HTERT RPE-1 (cell line): ENCODE results near the gene GPI.
"Not testable (repeated sequence)": the region's sequence is repeated elsewhere in the genome, so short reads cannot be mapped to it uniquely, and the experiment has no call there.

Experiments
- in situ Hi-C: fragments of 300-500 bp; cut with MboI; formaldehyde crosslinking; loops from 4 replicates; pipeline ENCODE4 v1.14.3; 2020; ENCODE audit warnings: low sequenced_read_pairs

GPI gene

GRCh38 chr19:34364830-34365462 lies at the start of gene GPI:
Gene GPI, plus strand, starts transcription at chr19:34365196. Its CDS starts 71 bp downstream, at chr19:34365267.
- in situ Hi-C loops: no loop called here

DNA sequence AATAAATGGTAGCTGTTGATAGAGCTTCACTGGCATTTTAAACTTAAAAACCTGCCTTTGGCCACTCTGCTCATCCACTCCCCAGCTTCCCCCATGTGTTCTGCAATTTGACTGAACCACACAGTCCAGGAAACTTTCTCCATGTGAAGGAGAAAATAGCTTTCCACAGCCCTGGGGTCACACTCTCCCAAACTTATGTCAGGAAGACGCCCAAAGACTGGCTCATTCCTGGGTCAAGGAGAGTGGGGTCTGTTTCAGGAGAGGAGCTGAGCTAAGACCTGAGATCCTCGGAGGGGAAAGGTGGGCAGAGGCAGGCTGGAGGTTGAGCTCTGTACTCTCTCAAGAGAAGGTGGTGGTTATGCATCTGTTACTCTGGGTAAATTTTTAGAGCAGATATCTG lies 48.7 kb upstream of the GPI start:
- in situ Hi-C loops: no loop called here

DNA sequence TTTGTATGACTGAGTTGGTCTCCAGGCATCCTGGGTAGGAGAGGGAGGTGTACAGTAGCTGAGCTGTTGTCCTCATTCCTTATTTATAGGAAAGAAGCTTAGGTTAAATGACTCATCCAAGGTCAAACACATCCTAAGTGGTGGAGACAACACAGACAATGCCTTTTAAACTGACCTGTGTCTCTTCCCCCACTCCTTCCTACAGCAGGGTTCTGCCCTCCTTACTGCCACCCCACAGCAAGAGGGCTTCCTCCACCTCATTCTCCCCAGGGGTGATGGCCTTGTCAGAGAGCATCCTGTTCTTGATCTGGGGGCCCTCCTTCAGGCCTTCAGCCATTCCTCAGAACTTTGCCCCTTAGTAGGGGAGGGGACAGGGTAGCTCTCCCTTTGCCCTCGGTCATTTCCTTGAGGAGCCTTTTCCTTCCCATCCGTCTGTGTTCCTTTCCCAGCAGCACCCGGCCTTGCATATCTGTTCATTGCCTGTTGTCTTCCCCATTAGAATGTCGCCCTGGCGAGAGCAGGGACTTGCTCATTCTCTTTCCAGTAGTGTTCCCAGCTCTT lies 48.2 kb upstream of the GPI start:
- in situ Hi-C loops: no loop called here

- in situ Hi-C loops: no loop called here
These were observed 47.6 kb upstream of the GPI start for GRCh38 chr19:34317311-34317927.

DNA sequence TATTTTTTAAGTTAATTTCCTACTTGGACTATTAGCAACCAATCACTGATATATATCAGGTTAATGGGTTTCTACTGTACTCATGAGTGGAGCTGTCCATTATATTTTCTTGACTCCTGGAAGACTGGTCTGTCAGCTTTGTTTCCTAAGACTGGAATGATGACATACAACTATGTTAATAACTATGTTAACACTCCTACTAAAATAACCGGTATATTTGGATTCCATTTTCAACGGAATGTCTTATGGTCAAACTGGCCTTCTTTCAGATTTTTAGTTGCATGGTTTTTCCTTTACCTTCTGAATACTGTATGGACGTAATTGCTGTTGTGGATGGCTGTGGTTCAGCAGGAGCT lies 45.8 kb upstream of the GPI start:
- in situ Hi-C loops: no loop called here

DNA sequence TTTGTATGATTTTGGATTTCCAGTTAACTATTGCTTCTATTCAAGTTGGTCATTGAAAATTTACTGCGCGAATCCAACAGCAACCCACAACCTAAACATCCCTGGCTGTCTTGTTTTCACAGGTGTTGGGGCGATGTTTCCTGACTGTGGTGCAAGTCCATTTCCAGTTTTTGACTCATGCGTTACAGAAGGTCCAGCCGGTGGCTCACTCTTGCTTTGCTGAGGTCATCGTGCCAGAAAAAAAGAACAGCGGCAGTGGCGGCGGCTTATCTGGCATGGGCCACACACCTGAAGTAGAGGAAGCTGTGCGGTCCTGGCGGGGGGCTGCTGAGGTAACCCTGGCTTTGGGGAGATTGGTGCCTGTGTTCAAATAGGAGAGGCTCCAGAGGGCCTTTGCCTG lies 45.2 kb upstream of the GPI start:
- in situ Hi-C loops: no loop called here

GRCh38 chr19:34320277-34320676 lies 44.7 kb upstream of the GPI start:
- in situ Hi-C loops: no loop called here

GRCh38 chr19:34321735-34322134 lies 43.3 kb upstream of the GPI start:
- in situ Hi-C loops: no loop called here

DNA sequence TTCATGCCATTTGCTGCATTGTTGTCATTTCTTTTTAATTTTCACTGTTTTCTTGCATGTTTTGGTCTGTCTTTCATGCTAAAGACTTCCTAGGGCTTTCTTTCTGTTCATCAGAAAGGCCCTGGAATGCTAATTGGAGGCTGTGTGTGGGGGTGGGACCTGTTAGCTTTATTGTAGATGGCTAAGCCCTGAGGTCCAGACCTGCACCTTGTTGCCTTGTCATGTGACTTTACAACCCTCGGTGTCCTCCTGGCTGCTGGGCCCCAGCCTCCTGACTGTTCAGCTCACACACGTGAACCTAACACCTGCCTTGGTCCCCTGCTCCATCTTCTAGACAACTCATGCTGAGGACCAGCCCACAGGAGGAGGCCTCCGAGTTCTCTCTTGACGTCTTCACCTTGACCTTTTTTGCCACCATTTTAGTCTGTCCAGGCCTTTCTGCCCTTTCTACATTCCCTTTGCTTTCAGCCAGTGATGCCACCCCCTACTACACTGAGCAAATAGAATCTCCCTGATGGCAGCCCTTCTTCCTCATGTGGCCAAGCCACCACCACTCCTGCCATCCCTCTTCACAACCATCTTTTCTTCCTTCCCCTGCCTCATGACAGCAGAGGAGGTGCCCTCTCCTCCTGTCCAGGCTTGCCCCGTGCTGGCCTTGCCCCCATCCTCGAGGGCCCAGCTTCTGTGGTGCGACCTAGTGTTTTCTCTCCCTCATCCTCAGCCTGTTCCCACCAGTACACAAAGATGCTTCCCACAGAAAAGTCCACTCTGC lies 41.4 kb upstream of the GPI start:
- in situ Hi-C loops: no loop called here

DNA sequence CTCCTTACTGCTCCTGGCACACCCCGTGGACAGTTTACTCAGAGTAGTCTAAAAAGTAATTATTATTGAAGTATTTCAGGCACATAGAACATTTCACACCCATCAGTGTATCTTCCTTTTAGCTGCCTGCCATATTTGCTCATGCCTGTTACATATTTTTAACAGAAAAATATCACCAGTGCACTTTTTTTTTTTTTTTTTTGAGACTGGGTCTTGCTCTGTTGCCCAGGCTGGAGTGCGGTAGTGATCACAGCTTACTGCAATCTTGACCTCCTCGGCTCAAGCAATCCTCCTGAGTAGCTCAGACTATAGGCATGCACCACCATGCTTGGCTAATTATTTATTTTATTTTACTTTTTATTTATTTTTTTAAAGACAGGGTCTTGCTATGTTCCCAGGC lies 40.7 kb upstream of the GPI start:
- in situ Hi-C loops: no loop called here

DNA sequence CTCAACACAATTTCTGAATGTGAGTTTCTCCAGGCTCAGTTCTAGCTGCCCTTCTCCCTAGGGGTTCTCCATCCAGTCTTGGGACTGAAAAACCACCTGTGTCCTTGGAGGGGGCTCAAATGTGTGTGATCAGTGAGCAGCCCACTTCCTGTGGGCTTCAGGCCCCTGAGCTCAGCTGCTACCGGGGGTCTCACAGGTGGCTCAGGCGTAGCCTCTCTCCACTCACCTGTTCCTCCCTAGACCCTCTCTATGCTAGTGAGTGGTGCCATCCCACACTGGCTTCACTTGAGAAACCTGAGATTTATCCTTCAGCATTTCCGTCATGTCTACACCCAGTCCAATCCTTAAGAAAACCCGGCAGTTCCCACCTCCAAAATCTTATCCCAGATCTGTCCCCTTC lies 39.8 kb upstream of the GPI start:
- in situ Hi-C loops: no loop called here

DNA sequence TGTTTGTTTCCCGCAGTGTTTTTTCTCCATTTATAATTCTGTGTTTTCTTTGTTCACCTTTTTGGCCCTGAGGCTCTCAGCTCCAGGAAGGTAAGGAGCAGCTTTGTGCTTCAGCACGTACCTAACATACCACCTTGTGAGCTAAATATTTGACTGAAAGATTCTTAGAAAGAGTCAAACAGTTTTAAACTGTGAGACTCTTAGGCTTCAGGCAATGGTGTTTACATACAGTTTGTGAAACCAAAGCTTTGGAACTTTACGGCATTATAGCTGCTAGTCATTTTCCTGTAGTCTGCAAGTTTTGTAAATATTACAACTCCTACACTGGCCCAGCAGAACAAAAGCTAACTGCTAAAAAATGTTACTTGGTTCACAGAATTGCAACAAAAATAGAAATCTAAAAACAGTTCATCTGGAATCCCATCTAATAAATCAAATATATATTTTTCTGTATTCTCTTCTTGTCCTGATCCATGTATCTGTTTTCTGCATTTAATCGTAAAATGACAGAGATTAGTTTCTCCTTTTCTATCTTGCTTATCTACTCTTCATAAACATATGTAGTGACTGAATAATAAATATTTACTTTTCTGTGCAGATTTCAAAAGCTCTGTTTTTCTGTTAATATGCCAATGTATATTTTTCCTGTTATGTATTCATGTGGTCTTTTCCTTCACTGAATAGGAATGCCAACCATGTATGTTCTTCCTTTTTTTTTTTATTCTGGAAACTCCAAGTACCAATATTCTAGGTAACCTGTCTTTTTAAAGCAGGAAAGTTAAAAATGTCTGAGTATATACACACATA lies 38.8 kb upstream of the GPI start:
- in situ Hi-C loops: no loop called here

GRCh38 chr19:34327851-34328250 lies 37.1 kb upstream of the GPI start:
- in situ Hi-C loops: no loop called here

GRCh38 chr19:34328982-34329381 lies 36.0 kb upstream of the GPI start:
- in situ Hi-C loops: no loop called here

DNA sequence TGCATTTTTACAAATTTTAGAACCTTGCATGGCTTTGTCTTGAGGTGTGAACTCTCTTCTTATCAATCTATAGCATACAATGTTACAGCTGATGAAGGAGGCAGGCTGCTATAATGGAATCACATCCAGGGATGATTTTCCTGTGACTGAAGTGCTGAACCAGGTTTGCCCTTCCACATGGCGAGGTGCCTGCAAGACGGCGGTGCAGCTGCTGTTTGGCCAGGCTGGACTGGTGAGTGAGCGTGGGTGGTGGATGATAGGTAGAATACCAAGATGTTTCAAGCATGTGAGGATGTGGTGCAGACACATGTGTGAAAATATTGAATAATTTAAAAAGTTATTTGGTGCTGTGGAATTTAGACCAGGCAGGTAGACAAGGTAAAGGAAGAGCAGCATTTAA lies 34.9 kb upstream of the GPI start:
- in situ Hi-C loops: no loop called here

- in situ Hi-C loops: not testable (repeated sequence)
These were observed 34.4 kb upstream of the GPI start for GRCh38 chr19:34330596-34330995.

GRCh38 chr19:34331596-34331995 lies 33.4 kb upstream of the GPI start:
- in situ Hi-C loops: not testable (repeated sequence)

DNA sequence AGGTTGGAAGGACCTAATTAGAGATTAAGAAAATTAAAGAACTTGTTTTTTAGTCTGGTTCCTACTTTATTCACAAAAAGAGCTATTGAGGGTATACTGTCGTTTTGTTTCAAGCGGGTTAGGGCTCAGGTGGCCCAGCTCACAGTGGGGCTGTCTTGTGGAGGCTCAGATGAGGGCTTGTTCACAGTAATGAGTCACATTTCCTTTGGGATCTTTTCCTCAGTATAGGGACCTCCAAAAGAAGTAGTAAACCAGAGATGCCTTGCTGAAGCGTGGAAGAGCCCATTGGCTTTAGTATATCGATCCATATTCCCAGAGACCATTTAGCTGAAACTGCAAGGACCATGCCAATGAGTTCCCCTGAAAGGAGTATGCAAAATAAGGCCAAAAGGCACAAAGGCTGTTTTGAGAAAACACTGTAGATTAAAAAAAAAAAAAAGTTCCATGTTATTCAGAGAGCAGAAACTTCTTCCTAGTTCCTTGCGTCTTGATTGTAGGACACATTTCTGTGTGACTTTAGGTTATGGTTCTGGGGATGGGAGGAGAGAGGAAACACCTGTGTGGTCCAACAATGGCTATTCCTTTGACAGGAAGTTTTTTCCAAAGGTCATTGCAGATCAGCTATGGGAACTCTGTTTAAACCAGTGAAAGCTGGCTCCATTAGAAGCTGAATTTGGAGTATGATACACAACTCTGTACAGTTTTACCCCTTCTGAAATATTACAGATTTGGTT lies 32.8 kb upstream of the GPI start:
- in situ Hi-C loops: no loop called here

DNA sequence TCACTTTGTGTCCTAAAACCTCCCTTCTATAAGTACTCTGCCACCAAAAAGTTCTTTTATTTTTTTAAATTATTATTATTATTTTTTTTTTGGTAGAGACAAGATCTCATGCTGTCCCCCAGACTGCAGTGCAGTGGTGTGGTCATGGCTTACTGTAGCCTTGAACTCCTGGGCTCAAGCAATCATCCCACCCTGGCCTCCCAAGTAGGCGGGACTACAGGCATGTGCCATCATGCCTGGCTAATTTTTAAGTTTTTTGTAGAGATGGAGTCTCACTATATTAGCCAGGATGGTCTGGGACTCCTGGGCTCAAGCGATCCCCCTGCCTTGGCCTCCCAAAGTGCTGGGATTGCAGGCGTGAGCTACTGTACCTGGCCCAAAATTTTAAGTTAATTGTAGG lies 29.1 kb upstream of the GPI start:
- in situ Hi-C loops: no loop called here

DNA sequence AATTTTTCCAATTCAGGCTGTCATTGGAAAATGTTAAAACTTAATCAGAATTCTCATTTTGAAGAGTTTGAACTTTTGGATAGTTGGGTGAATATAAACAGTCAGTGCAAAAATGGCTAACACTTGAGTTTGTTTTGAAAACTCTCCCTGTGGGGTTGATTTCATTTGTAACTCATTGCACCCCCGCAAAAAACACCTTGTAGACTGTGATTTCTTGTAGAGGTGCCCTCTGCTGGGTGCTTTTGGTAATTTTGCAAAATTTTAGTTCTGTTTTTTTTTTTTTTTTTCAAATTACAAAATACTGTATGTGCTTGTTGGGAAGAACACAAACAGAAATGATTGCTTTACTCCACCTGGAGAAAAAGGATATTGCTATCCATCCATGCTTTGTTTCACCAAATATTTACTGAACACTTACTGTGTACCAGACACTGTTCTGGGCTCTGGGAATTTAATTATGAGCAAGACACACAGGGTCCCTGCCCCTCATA lies 28.2 kb upstream of the GPI start:
- in situ Hi-C loops: no loop called here
